GM21390 (cell line): ENCODE data around the gene STMP1.

Experiments
- ATAC-seq: cut with Tn5 transposase; IDR thresholded peaks from one replicate; pipeline ENCODE4 v1.9.1; 2021; ENCODE audit not compliant: unreplicated experiment

The STMP1 gene

DNA sequence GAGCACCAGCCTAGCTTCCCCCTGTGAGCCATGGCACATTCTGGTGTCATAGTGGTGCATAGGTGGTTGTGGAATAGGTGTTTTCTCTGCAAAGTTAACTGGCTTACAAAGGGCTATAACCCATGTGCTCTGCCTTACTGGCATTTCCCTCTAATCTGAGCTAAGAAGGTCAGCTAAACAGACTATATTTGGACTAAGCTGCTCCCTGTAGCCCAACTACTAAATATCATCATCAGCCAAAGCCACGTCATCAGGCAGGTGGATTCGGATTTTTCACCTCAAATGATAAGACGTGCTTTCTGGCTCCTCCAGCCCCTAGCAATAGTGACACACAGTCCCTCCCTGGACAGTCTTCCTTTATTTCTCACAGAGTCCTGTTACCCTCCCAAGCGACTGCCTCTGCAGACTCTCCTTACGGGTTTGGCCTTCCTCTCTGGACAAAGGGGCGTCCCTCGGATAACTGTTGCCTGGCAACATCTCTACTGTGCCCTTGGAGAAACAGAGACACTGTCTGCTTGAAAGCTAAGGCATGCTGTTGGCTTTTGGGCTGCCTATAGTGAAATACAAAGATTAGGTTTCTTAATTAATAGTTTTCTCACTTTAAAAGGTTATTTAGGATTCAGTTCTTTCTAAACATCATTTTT, 56.6 kb downstream of the STMP1 start:
- ATAC-seq = no peak

DNA sequence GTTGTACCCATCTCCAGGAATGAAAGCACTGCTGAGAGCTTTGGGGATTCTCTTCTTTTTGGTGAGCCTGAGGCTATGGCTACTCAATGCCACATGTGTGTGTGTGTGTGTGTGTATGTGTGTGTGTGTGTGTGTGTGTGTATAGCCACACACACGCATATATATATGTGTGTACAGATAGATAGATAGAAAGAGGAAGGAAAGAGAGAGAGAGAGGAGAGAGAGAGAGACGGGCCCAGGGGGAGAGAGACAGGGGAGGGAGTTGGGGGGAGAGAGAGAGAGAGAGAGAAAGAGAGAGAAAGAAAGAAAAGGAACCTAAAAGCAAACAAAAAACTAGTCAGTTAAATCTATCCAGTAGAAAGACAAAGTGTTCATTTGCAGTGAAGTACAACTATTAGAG, 57.4 kb downstream of the STMP1 start:
- ATAC-seq = no peak

DNA sequence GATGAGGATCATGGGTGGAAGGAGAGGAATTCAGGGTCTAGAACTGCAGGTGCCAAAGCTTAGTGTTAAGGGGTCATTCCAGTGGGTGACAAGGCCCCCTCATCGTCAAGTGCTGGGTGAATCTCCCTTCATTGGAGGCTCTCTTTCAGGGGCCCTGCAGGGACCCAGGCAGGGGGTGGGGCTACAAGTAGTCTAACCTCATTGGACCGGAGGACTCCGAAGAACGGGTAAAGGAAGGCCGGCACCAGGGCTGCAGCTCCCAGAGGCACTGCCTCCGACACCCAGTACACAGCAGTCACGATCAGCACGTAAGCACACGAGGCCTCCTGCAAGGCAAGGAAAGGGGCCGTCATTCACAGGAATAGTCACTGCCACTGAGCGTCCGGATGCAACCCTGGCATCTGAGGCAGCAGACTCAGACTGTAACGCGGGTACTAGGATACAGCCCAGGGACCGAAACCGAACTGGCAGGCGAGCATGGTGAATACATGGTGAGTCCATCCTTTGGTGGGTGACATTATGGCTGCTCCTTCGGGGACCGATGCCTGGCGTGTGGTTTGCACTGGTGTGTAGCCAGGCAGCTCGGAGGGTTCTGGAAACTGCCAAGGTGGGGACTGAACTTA, 59.0 kb downstream of the STMP1 start:
- ATAC-seq = no peak

DNA sequence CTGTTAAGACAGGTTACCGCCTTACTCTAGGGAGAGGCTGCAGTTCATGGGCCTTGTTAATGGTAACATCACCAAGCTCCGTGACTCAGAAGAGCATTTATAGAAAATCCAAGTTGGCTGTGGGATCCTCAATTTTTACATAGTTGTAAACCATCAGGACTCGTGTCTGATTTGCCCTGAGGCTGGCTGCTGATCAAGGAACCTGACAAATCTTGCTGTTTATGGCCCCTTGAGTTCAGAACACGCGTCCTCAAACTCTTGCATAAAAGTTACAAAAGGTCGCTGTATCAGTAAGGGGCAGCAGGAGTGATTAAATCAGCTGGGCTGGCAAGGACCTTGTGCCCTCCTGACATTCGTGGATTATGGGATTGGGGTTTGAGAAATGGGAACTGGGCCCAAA, 61.1 kb downstream of the STMP1 start:
- no peak for ATAC-seq
